GM12878 (cell line): ENCODE data around the gene IFNK. TPM values are rescaled to one million over a fixed set of nuclear protein-coding genes. Genes with fewer than 3 reads are reported as not detected.

Experiments used
- ATAC-seq: fragments of 200-7000 bp; cut with Tn5 transposase; 3 replicates; pipeline ENCODE4 v1.9.1; 2020; ENCODE audit warnings: mild to moderate bottlenecking, moderate library complexity
- BruUV-seq: library from RNA; stranded (reverse); fragments of 400-500 nt; replicated peaks from 2 replicates; lab custom pipeline; 2021; lab: Mats Ljungman, UMichigan
- CTCF ChIA-PET: fragments of 300-600 bp; sonication (Branson Sonifier 250); formaldehyde crosslinking; extraction: SDS; loops from one replicate; lab custom pipeline; 2021; ENCODE audit warnings: inconsistent platforms; lab: Yijun Ruan, JAX
- POLR2A ChIA-PET: fragments of 350-600 bp; formaldehyde crosslinking; extraction: SDS; loops from one replicate; lab custom pipeline; 2021; ENCODE audit warnings: inconsistent platforms; lab: Charles Lee
- RAD21 ChIA-PET: fragments of 300-600 bp; sonication (Branson Sonifier 250); formaldehyde crosslinking; loops from one replicate; lab custom pipeline; 2023; ENCODE audit warnings: antibody characterized with exemption; ENCODE audit not compliant: unreplicated experiment; lab: Charles Lee
- SMC1A ChIA-PET: fragments of 300-600 bp; sonication (Branson Sonifier 250); formaldehyde crosslinking; loops from one replicate; lab custom pipeline; 2023; ENCODE audit not compliant: unreplicated experiment, uncharacterized antibody; lab: Charles Lee
- DNase-seq: peaks from one replicate; pipeline ENCODE4 v3.0.0-alpha.2; 2011; ENCODE audit warnings: low read depth, low spot score
- FAIRE-seq: peaks from 3 replicates; lab custom pipeline; 2011; peaks lifted over from hg19 to GRCh38; lab: Jason Lieb, UNC
- H2AFZ ChIP-seq: 2 replicates; pipeline ENCODE4 v1.6.0; 2011; ENCODE audit warnings: low read depth, low read length, control low read depth; ENCODE audit not compliant: control insufficient read depth
- H3K27ac ChIP-seq: 2 replicates; pipeline ENCODE4 v1.5.1; 2011; ENCODE audit warnings: control low read depth; ENCODE audit not compliant: control insufficient read depth, insufficient read depth
- H3K27me3 ChIP-seq, 2 experiments: replicated peaks in 1 of 2; 2 replicates each; pipeline versions ENCODE4 v1.6.0 to v1.6.1; 2011; ENCODE audit warnings: low read length in 1 of 2; ENCODE audit not compliant: control insufficient read depth in 2 of 2, insufficient read depth in 2 of 2
- H3K36me3 ChIP-seq, 2 experiments: 2 replicates each; pipeline ENCODE4 v1.5.1; 2011; ENCODE audit warnings: low read length in 1 of 2; ENCODE audit not compliant: control insufficient read depth in 2 of 2, insufficient read depth in 2 of 2
- H3K4me1 ChIP-seq: 2 replicates; pipeline ENCODE4 v1.6.1; 2011; ENCODE audit warnings: mild to moderate bottlenecking, low read length, moderate library complexity, mixed read lengths; ENCODE audit not compliant: control insufficient read depth, insufficient read depth
- H3K4me2 ChIP-seq: 2 replicates; pipeline ENCODE4 v1.6.0; 2011; ENCODE audit warnings: control low read depth; ENCODE audit not compliant: control insufficient read depth, insufficient read depth
- H3K4me3 ChIP-seq: fragments of 200-600 bp; sonication (generic); 2 replicates; pipeline ENCODE4 v1.5.1; 2016
- H3K79me2 ChIP-seq: 2 replicates; pipeline ENCODE4 v1.6.0; 2011; ENCODE audit warnings: low read length; ENCODE audit not compliant: control insufficient read depth, insufficient read depth
- H3K9ac ChIP-seq: 2 replicates; pipeline ENCODE4 v1.8.0; 2011; ENCODE audit warnings: low read length, control low read depth, mixed read lengths; ENCODE audit not compliant: control insufficient read depth, insufficient read depth
- H3K9me3 ChIP-seq: replicated peaks from 3 replicates; pipeline ENCODE4 v1.5.1; 2011; ENCODE audit warnings: mild to moderate bottlenecking, low read length; ENCODE audit not compliant: control insufficient read depth, insufficient read depth
- H4K20me1 ChIP-seq: 2 replicates; pipeline ENCODE4 v1.6.0; 2011; ENCODE audit not compliant: control insufficient read depth, insufficient read depth
- CBX5 ChIP-seq: sonication (generic); IDR thresholded peaks from 2 replicates; pipeline ENCODE4 v1.6.1; 2016; ENCODE audit warnings: low read depth, moderate library complexity, mild to moderate bottlenecking, inconsistent platforms
- CEBPZ ChIP-seq: fragments of 150-350 bp; IDR thresholded peaks from 2 replicates; pipeline ENCODE4 v1.6.1; 2016; ENCODE audit warnings: low read depth, low read length
- CHD2 ChIP-seq: IDR thresholded peaks from 2 replicates; pipeline ENCODE4 v1.6.1; 2011; ENCODE audit warnings: low read depth, low read length, improper control_type of control experiment, borderline replicate concordance
- ETV6 ChIP-seq, 2 experiments: fragments of 450-650 bp in 1 of 2; IDR thresholded peaks in 1 of 2; conservative IDR thresholded peaks in 1 of 2; 2 replicates each; pipeline ENCODE4 v1.6.1; 2014; ENCODE audit warnings: antibody characterized with exemption in 1 of 2, borderline replicate concordance in 1 of 2, low read depth in 1 of 2, mild to moderate bottlenecking in 1 of 2, moderate library complexity in 1 of 2
- EZH2 ChIP-seq: IDR thresholded peaks from 2 replicates; pipeline ENCODE4 v1.6.1; 2012; ENCODE audit warnings: low read depth, mild to moderate bottlenecking, control low read depth, inconsistent platforms, low read length, borderline replicate concordance; ENCODE audit not compliant: control insufficient read depth
- IKZF1 ChIP-seq: fragments of 450-650 bp; conservative IDR thresholded peaks from 2 replicates; pipeline ENCODE4 v1.6.1; 2017; ENCODE audit warnings: antibody characterized with exemption, mild to moderate bottlenecking
- NR2C1 ChIP-seq: fragments of 450-650 bp; IDR thresholded peaks from 2 replicates; pipeline ENCODE4 v1.6.1; 2017; ENCODE audit warnings: antibody characterized with exemption, mild to moderate bottlenecking, moderate library complexity
- NR2F1 ChIP-seq: fragments of 450-650 bp; conservative IDR thresholded peaks from 2 replicates; pipeline ENCODE4 v1.6.1; 2017; ENCODE audit warnings: mild to moderate bottlenecking
- PAX5 ChIP-seq: IDR thresholded peaks from 2 replicates; pipeline ENCODE4 v1.6.1; 2011; ENCODE audit warnings: low read depth, low read length, borderline replicate concordance
- POLR2A ChIP-seq: IDR thresholded peaks from 2 replicates; pipeline ENCODE4 v1.6.1; 2011; ENCODE audit warnings: low read depth, mild to moderate bottlenecking, low read length
- RFX5 ChIP-seq: IDR thresholded peaks from 2 replicates; pipeline ENCODE4 v1.6.1; 2011; ENCODE audit warnings: low read depth, low read length, improper control_type of control experiment
- SRF ChIP-seq, 2 experiments: IDR thresholded peaks; 2 replicates each; pipeline ENCODE4 v1.6.1; 2011; ENCODE audit warnings: low read depth in 2 of 2, low read length in 2 of 2, mild to moderate bottlenecking in 1 of 2, moderate library complexity in 1 of 2
- STAT1 ChIP-seq: fragments of 450-650 bp; conservative IDR thresholded peaks from 2 replicates; pipeline ENCODE4 v1.6.1; 2014; ENCODE audit warnings: antibody characterized with exemption, mild to moderate bottlenecking
- TARDBP ChIP-seq: IDR thresholded peaks from 2 replicates; pipeline ENCODE4 v1.6.1; 2016; ENCODE audit warnings: borderline replicate concordance
- WGBS: methylation state at CpG from one replicate; pipeline ENCODE4 v1.1.6; 2016; ENCODE audit warnings: low lambda C conversion rate; ENCODE audit not compliant: insufficient replicate concordance, insufficient coverage; ENCODE audit errors: missing lambda C conversion rate; 5-methylcytosine and 5-hydroxymethylcytosine counted together
- in situ Hi-C: fragments of 300-500 bp; cut with MboI; formaldehyde crosslinking; loops from 9 replicates; pipeline ENCODE4 v1.14.3; 2018; ENCODE audit warnings: mixed read lengths
- intact Hi-C: fragments of 100-400 bp; cut with micrococcal nuclease; formaldehyde crosslinking; loops from one replicate; pipeline ENCODE4 v1.14.2; 2022; ENCODE audit not compliant: unreplicated experiment
- polyA plus RNA-seq, 11 experiments: library from polyadenylated mRNA; depleted of rRNA in 4 of 11; unstranded in 6 of 11; stranded (reverse) in 5 of 11; fragments of >200 nt; fragmentation: Nextera tagmentation in 4 of 11; fragmentation: Illumina TruSeq in 1 of 11; extraction: Ambion mirVana in 4 of 11; extraction: Trizol in 1 of 11; gene quantifications; 1 replicate in 1 of 11; 2 replicates in 10 of 11; pipeline versions ENCODE4 v1.2.1 to v1.2.3, GENCODE V29; 2011 to 2016; ENCODE audit warnings: inconsistent platforms in 2 of 11, missing spikeins in 2 of 11, low read depth in 1 of 11
- total RNA-seq, 4 experiments: library from RNA; depleted of rRNA in 3 of 4; stranded (reverse); fragments of >200 nt in 3 of 4; fragmentation: Illumina TruSeq in 1 of 4; extraction: Trizol in 1 of 4; gene quantifications; 2 replicates each; pipeline versions ENCODE4 v1.2.1 to v1.2.3, GENCODE V29; 2013 to 2021
- TF ChIP-seq, protein P1 (sequence below): IDR thresholded peaks from 2 replicates; pipeline ENCODE4 v1.6.1; 2012; ENCODE audit warnings: low read depth, low read length, improper control_type of control experiment

The IFNK gene
- total and polyA plus RNA-seq, 10 of the 15 experiments (the other 5 are each of a cell fraction or from before 2014, with no cell fraction given), result 0.06 TPM; not detected in 9

DNA sequence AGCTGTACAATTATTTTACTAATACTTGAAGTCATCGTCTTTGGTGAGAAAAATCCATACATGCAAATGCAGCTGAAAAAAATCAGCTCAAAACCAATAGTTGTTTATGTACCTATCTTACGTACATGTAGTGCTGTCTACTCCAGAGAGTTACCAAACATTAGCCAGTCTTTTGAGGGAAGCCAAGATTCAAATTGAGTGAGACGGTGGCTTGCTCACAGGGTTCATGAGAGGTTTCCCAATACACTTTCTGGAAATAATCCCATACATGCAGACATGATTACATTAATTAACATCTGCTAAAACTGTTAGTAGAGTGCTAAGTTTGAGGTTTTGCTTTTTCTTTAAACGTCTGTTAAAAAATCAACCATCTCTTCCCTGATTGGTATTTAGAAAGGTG is 46.9 kb downstream of the IFNK start:
- in situ Hi-C loops, result no loop called here
- Histone ChIP-seq H3K36me3 (no peaks in the 10 kb centered on the region), H3K4me1 (peaks cover 4% of the 10 kb centered on the region), H3K4me2 (no peak overlapping the region), H3K27ac (no peak overlapping the region), H3K9ac (no peak overlapping the region), H3K79me2 (no peaks in the 10 kb centered on the region), H4K20me1 (no peaks in the 10 kb centered on the region), H3K4me3 (no peak overlapping the region), H3K9me3 (no peaks in the 10 kb centered on the region), H2AFZ (no peak overlapping the region), H3K27me3 (no peaks in the 10 kb centered on the region)
- FAIRE-seq (no peak), DNase-seq (no peak), ATAC-seq (no peak)
- WGBS, result 79% methylated on average over 4 of the region's 4 CpGs
- intact Hi-C loops, result no loop called here
- TF ChIP-seq PAX5, result no peak
- no peak for TF ChIP-seq POLR2A
- TF ChIP-seq CBX5, result no peak
- no peak for TF ChIP-seq ETV6 (conservative IDR thresholded peaks at IDR 0.05 in 1 of 2, IDR thresholded peaks at IDR 0.05 in 1 of 2; ENCODE audit: borderline replicate concordance in 1 of 2, low read depth in 1 of 2)
- TF ChIP-seq EZH2, result no peak
- no peak for TF ChIP-seq RFX5
- TF ChIP-seq SRF (IDR thresholded peaks at IDR 0.05; ENCODE audit: low read depth in 2 of 2, low read length in 2 of 2), result no peak
- no peak for TF ChIP-seq CHD2
- TF ChIP-seq NR2F1, result no peak
- no peak for TF ChIP-seq IKZF1
- TF ChIP-seq, protein P1, sequence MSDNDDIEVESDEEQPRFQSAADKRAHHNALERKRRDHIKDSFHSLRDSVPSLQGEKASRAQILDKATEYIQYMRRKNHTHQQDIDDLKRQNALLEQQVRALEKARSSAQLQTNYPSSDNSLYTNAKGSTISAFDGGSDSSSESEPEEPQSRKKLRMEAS, result no peak
- TF ChIP-seq NR2C1, result no peak
- no peak for TF ChIP-seq TARDBP
- no peak for TF ChIP-seq STAT1
- TF ChIP-seq CEBPZ, result no peak
- no TSS peak for BruUV-seq
- POLR2A ChIA-PET, result no interaction called here
- CTCF ChIA-PET, result no interaction called here
- SMC1A ChIA-PET, result interaction anchor here (0.6 to 2.3 kb wide), 4 partner anchors 16 to 85 kb away, joined by 3 to 8 read pairs (median 4); no protein-coding TSS in a partner anchor
- RAD21 ChIA-PET, result no interaction called here
